ENCODE results near the gene LRRC26.

LRRC26 gene

DNA sequence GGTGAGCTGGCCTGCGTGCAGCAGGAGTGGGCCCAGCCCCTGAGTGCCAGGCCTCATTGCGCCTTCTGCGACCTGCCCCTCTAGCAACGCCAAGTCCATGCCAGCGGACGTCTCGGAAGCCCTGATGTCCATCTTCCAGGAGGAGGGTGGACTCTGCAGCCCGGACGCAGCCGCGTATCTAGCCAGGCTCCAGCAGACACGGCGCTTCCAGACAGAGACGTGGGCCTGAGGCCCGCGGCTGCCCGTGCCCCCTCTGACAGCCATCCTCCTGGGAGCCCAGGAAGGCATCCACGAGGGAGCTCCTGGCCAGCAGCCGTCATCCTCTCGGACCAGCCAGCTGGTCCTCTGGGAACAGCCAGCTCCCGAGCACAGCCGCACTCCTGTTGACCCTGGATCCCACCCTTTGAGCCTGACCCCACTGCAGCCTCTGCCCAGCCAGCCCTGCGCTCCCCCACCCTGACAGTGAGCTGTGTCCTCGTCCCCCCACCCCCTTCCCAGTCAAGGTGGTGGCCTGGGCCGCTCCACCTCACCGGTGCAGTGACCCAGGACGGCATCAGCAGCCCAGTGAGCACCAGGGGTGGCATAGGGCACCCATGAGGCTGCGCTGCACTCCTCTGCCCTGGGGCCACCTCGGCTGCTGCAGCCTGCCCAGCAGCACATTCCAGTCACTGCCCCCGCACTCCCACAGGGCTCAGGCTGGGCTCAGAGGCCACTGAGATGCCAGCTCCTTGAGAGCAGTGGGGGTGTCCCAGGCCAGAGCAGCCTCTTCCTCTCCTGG lies 46.5 kb upstream of the LRRC26 start:
- ChIA-PET POLR2A (interaction anchor here (0.9 to 3.8 kb wide), 6 partner anchors 9 to 27 kb away, joined by 3 to 16 read pairs (median 3); partner anchors contain the start of genes NDOR1, TMEM203 and TPRN), CTCF (no interaction called here)
- TF ChIP-seq SUZ12 (IDR thresholded peaks at IDR 0.05) (no peak), FOXM1 (IDR thresholded peaks at IDR 0.05; ENCODE audit: borderline replicate concordance) (no peak), LEF1 (IDR thresholded peaks at IDR 0.05; ENCODE audit: borderline replicate concordance) (no peak), ARNT (IDR thresholded peaks at IDR 0.05) (no peak), FOXK2 (IDR thresholded peaks at IDR 0.05) (no peak), ZNF384 (IDR thresholded peaks at IDR 0.05) (no peak), TARDBP (IDR thresholded peaks at IDR 0.05) (no peak), NFRKB (IDR thresholded peaks at IDR 0.05) (no peak), CTBP1 (IDR thresholded peaks at IDR 0.05; ENCODE audit: borderline replicate concordance) (no peak), ELF4 (IDR thresholded peaks at IDR 0.05) (no peak), BHLHE40 (IDR thresholded peaks at IDR 0.05; ENCODE audit: borderline replicate concordance) (no peak)
- TF ChIP-seq, protein P1, sequence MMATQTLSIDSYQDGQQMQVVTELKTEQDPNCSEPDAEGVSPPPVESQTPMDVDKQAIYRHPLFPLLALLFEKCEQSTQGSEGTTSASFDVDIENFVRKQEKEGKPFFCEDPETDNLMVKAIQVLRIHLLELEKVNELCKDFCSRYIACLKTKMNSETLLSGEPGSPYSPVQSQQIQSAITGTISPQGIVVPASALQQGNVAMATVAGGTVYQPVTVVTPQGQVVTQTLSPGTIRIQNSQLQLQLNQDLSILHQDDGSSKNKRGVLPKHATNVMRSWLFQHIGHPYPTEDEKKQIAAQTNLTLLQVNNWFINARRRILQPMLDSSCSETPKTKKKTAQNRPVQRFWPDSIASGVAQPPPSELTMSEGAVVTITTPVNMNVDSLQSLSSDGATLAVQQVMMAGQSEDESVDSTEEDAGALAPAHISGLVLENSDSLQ (IDR thresholded peaks at IDR 0.05), result no peak
- no peak for DNase-seq (ENCODE audit: extremely low spot score)

DNA sequence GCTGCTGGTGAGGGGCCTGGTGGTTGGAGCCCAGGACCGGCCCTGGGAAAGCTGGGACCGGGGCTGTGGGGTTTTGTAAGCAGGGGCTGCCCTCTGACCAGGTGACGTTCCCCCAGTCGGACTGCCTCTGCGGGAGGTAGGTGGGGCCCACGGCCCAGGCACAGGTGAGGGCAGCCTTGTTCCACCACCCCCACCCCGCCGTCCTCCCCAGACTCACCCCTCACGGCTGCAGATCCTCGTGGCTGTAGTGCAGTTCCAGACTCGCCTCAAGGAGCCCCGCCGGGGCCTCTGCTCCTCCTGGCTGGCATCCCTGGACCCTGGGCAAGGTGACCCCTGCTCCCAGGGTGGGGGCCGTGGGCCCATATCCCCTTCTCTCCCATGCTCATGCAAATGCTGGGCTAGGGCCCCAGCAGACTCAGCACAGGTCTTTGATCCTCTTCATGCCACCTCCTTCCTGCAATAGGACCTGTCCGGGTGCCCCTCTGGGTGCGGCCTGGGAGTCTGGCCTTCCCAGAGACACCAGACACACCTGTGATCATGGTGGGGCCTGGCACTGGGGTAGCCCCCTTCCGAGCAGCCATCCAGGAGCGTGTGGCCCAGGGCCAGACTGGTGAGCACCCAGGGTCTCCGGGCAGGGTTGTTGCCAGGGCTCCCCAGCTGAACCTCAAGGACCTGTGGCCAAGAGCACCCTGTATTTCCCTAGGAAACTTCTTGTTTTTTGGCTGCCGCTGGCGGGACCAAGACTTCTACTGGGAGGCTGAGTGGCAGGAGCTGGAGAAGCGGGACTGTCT lies 45.5 kb upstream of the LRRC26 start:
- no peak for DNase-seq (ENCODE audit: extremely low spot score)
- ChIA-PET POLR2A (interaction anchor here (0.7 to 3.8 kb wide), 4 partner anchors 10 to 21 kb away, joined by 3 to 16 read pairs (median 6); partner anchors contain the start of genes NDOR1, TMEM203 and TPRN), CTCF (no interaction called here)
- no peak for TF ChIP-seq BHLHE40 (IDR thresholded peaks at IDR 0.05; ENCODE audit: borderline replicate concordance)

DNA sequence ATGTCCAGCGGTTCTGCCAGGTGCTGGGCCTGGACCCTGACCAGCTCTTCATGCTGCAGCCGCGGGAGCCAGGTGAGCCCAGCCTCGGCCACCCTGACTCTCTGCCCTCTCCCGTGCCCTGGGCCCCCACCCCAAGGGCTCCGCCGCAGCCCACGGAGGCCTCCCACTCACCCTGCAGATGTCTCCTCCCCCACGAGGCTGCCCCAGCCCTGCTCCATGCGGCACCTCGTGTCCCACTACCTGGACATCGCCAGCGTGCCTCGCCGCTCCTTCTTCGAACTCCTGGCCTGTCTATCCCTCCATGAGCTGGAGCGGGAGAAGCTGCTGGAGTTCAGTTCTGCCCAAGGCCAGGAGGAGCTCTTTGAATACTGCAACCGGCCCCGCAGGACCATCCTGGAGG lies 44.8 kb upstream of the LRRC26 start:
- CTCF ChIA-PET, result interaction anchor here (1.4 to 2.0 kb wide), 2 partner anchors 8 to 22 kb away, joined by 5 to 6 read pairs; no protein-coding TSS in a partner anchor
- no peak for TF ChIP-seq ZNF384 (IDR thresholded peaks at IDR 0.05)
- no peak for TF ChIP-seq NFRKB (IDR thresholded peaks at IDR 0.05)
- TF ChIP-seq FOXA1 (IDR thresholded peaks at IDR 0.05), result no peak
- TF ChIP-seq CTBP1 (IDR thresholded peaks at IDR 0.05; ENCODE audit: borderline replicate concordance), result no peak
- TF ChIP-seq ARNT (IDR thresholded peaks at IDR 0.05), result no peak
- TF ChIP-seq SUZ12 (IDR thresholded peaks at IDR 0.05), result no peak
- TF ChIP-seq FOXM1 (IDR thresholded peaks at IDR 0.05; ENCODE audit: borderline replicate concordance), result no peak
- no peak for TF ChIP-seq LEF1 (IDR thresholded peaks at IDR 0.05; ENCODE audit: borderline replicate concordance)
- no peak for TF ChIP-seq BHLHE40 (IDR thresholded peaks at IDR 0.05; ENCODE audit: borderline replicate concordance)
- no peak for TF ChIP-seq TARDBP (IDR thresholded peaks at IDR 0.05)
- TF ChIP-seq, protein P1 (IDR thresholded peaks at IDR 0.05), result no peak
- no peak for DNase-seq (ENCODE audit: extremely low spot score)
- POLR2A ChIA-PET, result interaction anchor here (0.7 to 3.8 kb wide), 3 partner anchors 10 to 20 kb away, joined by 4 to 16 read pairs (median 7); partner anchors contain the start of genes NDOR1, TMEM203 and TPRN

DNA sequence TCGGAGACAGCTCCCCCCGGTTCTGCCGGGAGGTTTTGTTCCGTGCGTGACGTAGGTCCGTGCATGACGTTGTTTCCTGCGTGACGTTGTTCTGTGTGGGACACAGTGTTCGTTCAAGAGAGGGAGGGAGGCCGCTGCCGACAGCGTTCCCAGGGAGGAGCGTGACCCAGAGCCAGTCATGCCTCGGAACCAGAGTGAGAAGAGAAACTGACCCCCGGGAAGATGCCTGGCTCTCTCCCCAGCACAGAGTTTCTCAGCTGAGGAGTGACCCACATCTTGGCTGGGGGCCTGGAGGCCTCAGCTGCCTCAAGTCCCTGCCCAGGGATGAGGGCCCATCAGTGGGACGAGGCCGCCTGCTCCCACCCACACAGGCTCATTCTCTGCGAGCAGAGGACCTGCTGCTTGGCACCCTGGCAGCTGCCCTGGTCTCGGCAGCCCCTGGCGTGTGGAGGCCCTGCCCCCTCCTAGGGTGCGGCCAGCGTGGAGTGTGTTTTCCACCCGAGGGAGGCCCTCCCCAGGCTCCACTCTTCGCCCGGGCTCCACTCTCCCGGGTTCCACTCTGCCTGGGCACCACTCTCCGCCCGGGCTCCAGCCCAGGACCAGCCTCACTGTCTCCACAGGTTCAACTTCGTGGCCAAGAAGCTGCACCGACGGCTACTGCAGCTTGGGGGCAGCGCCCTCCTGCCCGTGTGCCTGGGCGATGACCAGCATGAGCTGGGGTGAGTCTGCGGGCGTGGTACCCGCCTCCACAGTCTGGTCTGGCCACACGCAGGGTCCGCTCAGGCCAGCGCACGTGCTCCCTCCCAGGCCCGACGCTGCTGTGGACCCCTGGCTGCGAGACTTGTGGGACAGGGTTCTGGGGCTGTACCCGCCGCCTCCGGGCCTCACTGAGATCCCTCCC lies 43.6 kb upstream of the LRRC26 start:
- POLR2A ChIA-PET, result interaction anchor here (1.0 to 2.0 kb wide), 3 partner anchors 10 to 24 kb away, joined by 3 to 7 read pairs (median 3); partner anchors contain the start of gene TPRN
- CTCF ChIA-PET, result interaction anchor here (1.4 to 2.0 kb wide), 2 partner anchors 10 to 23 kb away, joined by 5 to 6 read pairs; no protein-coding TSS in a partner anchor
- DNase-seq (ENCODE audit: extremely low spot score), result no peak
- no peak for TF ChIP-seq ELF4 (IDR thresholded peaks at IDR 0.05)
- no peak for TF ChIP-seq L3MBTL2 (conservative IDR thresholded peaks at IDR 0.05)
- no peak for TF ChIP-seq NFRKB (IDR thresholded peaks at IDR 0.05)
- no peak for TF ChIP-seq FOXM1 (IDR thresholded peaks at IDR 0.05; ENCODE audit: borderline replicate concordance)
- no peak for TF ChIP-seq LEF1 (IDR thresholded peaks at IDR 0.05; ENCODE audit: borderline replicate concordance)
- TF ChIP-seq SUZ12 (IDR thresholded peaks at IDR 0.05), result no peak
- TF ChIP-seq CTBP1 (IDR thresholded peaks at IDR 0.05; ENCODE audit: borderline replicate concordance), result no peak
- no peak for TF ChIP-seq BHLHE40 (IDR thresholded peaks at IDR 0.05; ENCODE audit: borderline replicate concordance)
- no peak for TF ChIP-seq SP1 (IDR thresholded peaks at IDR 0.05)
- no peak for TF ChIP-seq ZNF384 (IDR thresholded peaks at IDR 0.05)
- no peak for TF ChIP-seq TARDBP (IDR thresholded peaks at IDR 0.05)
- TF ChIP-seq ARNT (IDR thresholded peaks at IDR 0.05), result no peak
- no peak for TF ChIP-seq FOXK2 (IDR thresholded peaks at IDR 0.05)
- TF ChIP-seq FOXA1 (IDR thresholded peaks at IDR 0.05), result no peak
- TF ChIP-seq HDGF (IDR thresholded peaks at IDR 0.05; ENCODE audit: borderline replicate concordance), result no peak
- TF ChIP-seq, protein P1 (IDR thresholded peaks at IDR 0.05), result no peak

DNA sequence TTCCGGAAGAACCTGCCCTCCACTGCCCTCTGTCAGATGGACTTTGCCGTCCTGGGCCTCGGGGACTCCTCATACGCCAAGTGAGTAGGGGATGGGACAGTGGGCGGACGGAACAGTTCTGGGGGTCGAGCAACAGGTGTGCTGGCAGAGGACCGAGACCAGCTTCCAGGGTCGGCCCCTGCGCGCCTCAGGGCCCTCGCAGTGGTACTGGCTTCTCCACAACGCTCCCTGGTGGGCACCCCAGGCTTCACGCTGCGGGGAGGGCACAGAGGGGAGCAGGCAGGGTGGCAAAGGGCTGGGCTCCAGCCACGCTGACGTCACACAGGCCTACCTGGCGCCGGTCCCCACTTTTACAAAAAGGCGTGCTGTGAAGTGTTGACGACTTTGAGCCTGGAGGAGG lies 42.7 kb upstream of the LRRC26 start:
- no peak for DNase-seq (ENCODE audit: extremely low spot score)
- POLR2A ChIA-PET, result interaction anchor here (1.0 to 1.5 kb wide), 3 partner anchors 10 to 23 kb away, joined by 3 to 5 read pairs (median 3); partner anchors contain the start of gene RNF208
- TF ChIP-seq ZNF384 (IDR thresholded peaks at IDR 0.05) (no peak), HDGF (IDR thresholded peaks at IDR 0.05; ENCODE audit: borderline replicate concordance) (no peak), SP1 (IDR thresholded peaks at IDR 0.05) (no peak), CTBP1 (IDR thresholded peaks at IDR 0.05; ENCODE audit: borderline replicate concordance) (no peak), TARDBP (IDR thresholded peaks at IDR 0.05) (no peak), ARNT (IDR thresholded peaks at IDR 0.05) (no peak), BHLHE40 (IDR thresholded peaks at IDR 0.05; ENCODE audit: borderline replicate concordance) (no peak)
- CTCF ChIA-PET, result no interaction called here
